Loucy (cell line): Measurements from ENCODE around the gene PTPRN2.

Experiments
- H2AFZ ChIP-seq: fragments of 200-600 bp; sonication (generic); 2 replicates; pipeline ENCODE4 v1.6.0; 2016; ENCODE audit warnings: antibody characterized with exemption, mild to moderate bottlenecking, low read length, moderate library complexity
- H3F3A ChIP-seq: fragments of 200-600 bp; 2 replicates; pipeline ENCODE4 v1.6.0; 2016; ENCODE audit warnings: antibody characterized with exemption, low read depth, mild to moderate bottlenecking
- H3K27me3 ChIP-seq: fragments of 200-600 bp; sonication (generic); 2 replicates; pipeline ENCODE4 v1.6.1; 2014; ENCODE audit warnings: low read length, mild to moderate bottlenecking; ENCODE audit not compliant: insufficient read depth, poor library complexity, severe bottlenecking
- H3K36me3 ChIP-seq: fragments of 200-600 bp; sonication (generic); 2 replicates; pipeline ENCODE4 v1.6.1; 2016; ENCODE audit warnings: low read length; ENCODE audit not compliant: insufficient read depth
- H3K4me1 ChIP-seq: fragments of 200-600 bp; sonication (generic); 2 replicates; pipeline ENCODE4 v1.5.1; 2014; ENCODE audit warnings: low read length, mild to moderate bottlenecking; ENCODE audit not compliant: insufficient read depth, poor library complexity, severe bottlenecking
- H3K4me2 ChIP-seq: fragments of 200-600 bp; sonication (generic); 2 replicates; pipeline ENCODE4 v1.6.0; 2014; ENCODE audit warnings: antibody characterized with exemption, low read length, low read depth, mild to moderate bottlenecking; ENCODE audit not compliant: poor library complexity, severe bottlenecking
- H3K4me3 ChIP-seq: fragments of 200-600 bp; sonication (generic); 2 replicates; pipeline ENCODE4 v1.5.1; 2014; ENCODE audit warnings: low read length, mild to moderate bottlenecking, mixed read lengths; ENCODE audit not compliant: poor library complexity, severe bottlenecking
- H3K79me2 ChIP-seq: fragments of 200-600 bp; sonication (generic); 2 replicates; pipeline ENCODE4 v1.6.1; 2014; ENCODE audit warnings: low read length; ENCODE audit not compliant: insufficient read depth
- H3K9ac ChIP-seq: fragments of 200-600 bp; sonication (generic); 2 replicates; pipeline ENCODE4 v1.6.0; 2014; ENCODE audit warnings: mild to moderate bottlenecking, low read depth, low read length, moderate library complexity; ENCODE audit not compliant: poor library complexity, severe bottlenecking
- H3K9me2 ChIP-seq: fragments of 200-600 bp; sonication (generic); replicated peaks from 2 replicates; pipeline ENCODE4 v1.6.1; 2016; ENCODE audit warnings: low read depth, low read length, mixed read lengths
- H3K9me3 ChIP-seq: fragments of 200-600 bp; sonication (generic); 2 replicates; pipeline ENCODE4 v1.6.1; 2014; ENCODE audit warnings: mild to moderate bottlenecking, antibody characterized with exemption, low read length, low read depth; ENCODE audit not compliant: insufficient read depth
- H4K20me1 ChIP-seq: fragments of 200-600 bp; sonication (generic); 2 replicates; pipeline ENCODE4 v1.6.0; 2014; ENCODE audit warnings: antibody characterized with exemption, low read length, mild to moderate bottlenecking; ENCODE audit not compliant: insufficient read depth, poor library complexity, severe bottlenecking
- CTCF ChIP-seq: fragments of 200-600 bp; sonication (generic); conservative IDR thresholded peaks from 2 replicates; pipeline ENCODE4 v1.5.1; 2014; ENCODE audit warnings: mild to moderate bottlenecking, antibody characterized with exemption, low read length
- EZH2phosphoT487 ChIP-seq: fragments of 200-600 bp; IDR thresholded peaks from 2 replicates; pipeline ENCODE4 v1.6.1; 2018; ENCODE audit warnings: antibody characterized with exemption, mild to moderate bottlenecking, moderate library complexity, borderline replicate concordance

The PTPRN2 gene

DNA sequence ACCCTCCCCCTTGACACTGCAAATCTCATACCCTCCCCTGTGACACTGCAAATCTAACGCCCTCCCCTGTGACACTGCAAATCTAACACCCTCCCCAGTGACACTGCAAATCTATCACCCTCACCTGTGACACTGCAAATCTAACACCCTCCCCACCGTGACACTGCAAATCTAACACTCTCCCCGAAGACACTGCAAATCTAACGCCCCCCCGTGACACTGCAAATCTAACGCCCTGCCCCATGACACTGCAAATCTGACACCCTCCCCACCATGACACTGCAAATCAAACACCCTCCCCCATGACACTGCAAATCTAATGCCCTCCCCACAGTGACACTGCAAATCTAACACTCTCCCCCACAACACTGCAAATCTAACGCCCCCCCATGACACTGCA is 647.1 kb downstream of the PTPRN2 start:
- Histone ChIP-seq H3K4me1 (no peaks in the 10 kb centered on the region), H3F3A (no peaks in the 10 kb centered on the region), H3K36me3 (no peaks in the 10 kb centered on the region), H4K20me1 (no peaks in the 10 kb centered on the region), H3K79me2 (no peaks in the 10 kb centered on the region), H3K4me3 (no peak overlapping the region), H3K9me3 (peaks cover 6% of the 10 kb centered on the region; the same call in 1 of the 2 replicates), H2AFZ (no peak overlapping the region), H3K9me2 (no peaks in the 10 kb centered on the region), H3K9ac (no peak overlapping the region), H3K27me3 (no peaks in the 10 kb centered on the region), H3K4me2 (no peak overlapping the region)
- no peak for TF ChIP-seq EZH2phosphoT487
- TF ChIP-seq CTCF: no peak

- H3K79me2 ChIP-seq: no peaks in the 10 kb centered on the region
- TF ChIP-seq EZH2phosphoT487 (no peak), CTCF (no peak)
- H2AFZ ChIP-seq: no peak overlapping the region
- no peaks in the 10 kb centered on the region for H3K4me1 ChIP-seq
- H3K4me2 ChIP-seq: no peak overlapping the region
- no peaks in the 10 kb centered on the region for H3K36me3 ChIP-seq
- no peak overlapping the region for H3K4me3 ChIP-seq
- peaks cover 11% of the 10 kb centered on the region; the same call in 1 of the 2 replicates for H3K9me3 ChIP-seq
- no peak overlapping the region for H3K9ac ChIP-seq
- no peaks in the 10 kb centered on the region for H3F3A ChIP-seq
- no peaks in the 10 kb centered on the region for H4K20me1 ChIP-seq
- H3K27me3 ChIP-seq: no peaks in the 10 kb centered on the region
- no peaks in the 10 kb centered on the region for H3K9me2 ChIP-seq
Observed at GRCh38 chr7:157938211-157938610, 649.4 kb downstream of the PTPRN2 start.

DNA sequence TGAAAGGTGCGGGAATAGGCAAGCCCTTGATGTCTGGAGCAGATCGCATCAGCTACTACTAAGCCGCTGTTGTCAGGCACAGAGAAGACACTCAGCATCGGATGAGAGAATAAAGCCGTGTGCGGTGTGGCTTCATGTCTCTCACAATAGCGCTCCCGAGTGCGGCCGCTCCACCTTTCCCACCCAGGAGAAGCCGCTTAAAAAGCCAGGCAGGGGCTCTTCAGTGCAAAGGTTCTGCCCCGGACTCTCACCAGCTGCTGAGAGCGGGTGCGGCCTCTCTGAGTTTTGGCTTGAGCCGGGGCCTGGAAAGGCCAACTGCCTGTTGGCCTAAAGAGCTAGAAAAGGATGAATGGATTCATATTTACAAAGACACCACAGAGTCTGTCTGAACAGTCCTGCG is 650.2 kb downstream of the PTPRN2 start:
- H3K4me2 ChIP-seq: no peak overlapping the region

More for the DNA sequence above, 650.2 kb downstream of the PTPRN2 start:
- H3K36me3 ChIP-seq: no peaks in the 10 kb centered on the region
- TF ChIP-seq EZH2phosphoT487 (no peak), CTCF (no peak)
- H3K4me3 ChIP-seq: no peak overlapping the region
- H3K4me1 ChIP-seq: no peaks in the 10 kb centered on the region
- no peaks in the 10 kb centered on the region for H3K9me2 ChIP-seq
- no peaks in the 10 kb centered on the region for H3K27me3 ChIP-seq
- no peaks in the 10 kb centered on the region for H3F3A ChIP-seq
- peaks cover 13% of the 10 kb centered on the region; the same call in 1 of the 2 replicates for H3K9me3 ChIP-seq
- no peak overlapping the region for H3K9ac ChIP-seq
- no peaks in the 10 kb centered on the region for H3K79me2 ChIP-seq
- no peak overlapping the region for H2AFZ ChIP-seq
- H4K20me1 ChIP-seq: no peaks in the 10 kb centered on the region
